Endothelial cell of umbilical vein (primary cell): ENCODE measurements around the gene GAS7. TPM values are rescaled to one million over a fixed set of nuclear protein-coding genes. Genes with fewer than 3 reads are reported as not detected.

Source experiments
- BruUV-seq: library from RNA; stranded (reverse); fragments of 400-500 nt; replicated peaks from 2 replicates; lab custom pipeline; 2021; lab: Mats Ljungman, UMichigan
- CTCF ChIA-PET: fragments of 300-600, 350-600 bp; sonication (Branson Sonifier 250); formaldehyde crosslinking; loops from one replicate; lab custom pipeline; 2021; ENCODE audit warnings: antibody characterized with exemption, inconsistent platforms; lab: Charles Lee
- POLR2A ChIA-PET: fragments of 300-600, 350-600 bp; sonication (Branson Sonifier 250); formaldehyde crosslinking; loops from one replicate; lab custom pipeline; 2021; ENCODE audit warnings: antibody characterized with exemption, inconsistent platforms; lab: Charles Lee
- DNase-seq: peaks from one replicate; pipeline ENCODE4 v3.0.0-alpha.2; 2011; ENCODE audit warnings: low read depth, low spot score
- FAIRE-seq: peaks from 2 replicates; lab custom pipeline; 2011; peaks lifted over from hg19 to GRCh38; lab: Jason Lieb, UNC
- H2AFZ ChIP-seq: 2 replicates; pipeline ENCODE4 v1.6.0; 2012; ENCODE audit warnings: low read depth, low read length, control low read depth, inconsistent platforms
- H3K27ac ChIP-seq: 2 replicates; pipeline ENCODE4 v1.5.1; 2011; ENCODE audit warnings: low read depth, mild to moderate bottlenecking, control low read depth, low read length, moderate library complexity; ENCODE audit not compliant: insufficient read depth
- H3K27me3 ChIP-seq, 2 experiments: 2 replicates each; pipeline versions ENCODE4 v1.6.0 to v1.6.1; 2011; ENCODE audit warnings: low read length in 2 of 2, mixed read lengths in 1 of 2; ENCODE audit not compliant: control insufficient read depth in 2 of 2, insufficient read depth in 2 of 2
- H3K36me3 ChIP-seq, 2 experiments: 2 replicates in 1 of 2; 3 replicates in 1 of 2; pipeline ENCODE4 v1.5.1; 2011; ENCODE audit warnings: low read length in 2 of 2, mild to moderate bottlenecking in 1 of 2, moderate library complexity in 1 of 2; ENCODE audit not compliant: control insufficient read depth in 2 of 2, insufficient read depth in 2 of 2; ENCODE audit errors: extremely low read depth in 1 of 2
- H3K4me1 ChIP-seq: 3 replicates; pipeline ENCODE4 v1.5.1; 2011; ENCODE audit warnings: mild to moderate bottlenecking, low read length; ENCODE audit not compliant: control insufficient read depth, insufficient read depth; ENCODE audit errors: extremely low read depth
- H3K4me2 ChIP-seq: 2 replicates; pipeline ENCODE4 v1.6.1; 2011; ENCODE audit warnings: low read length, control low read depth, mixed read lengths; ENCODE audit not compliant: insufficient read depth
- H3K4me3 ChIP-seq, 3 experiments: fragments of 200-600 bp in 1 of 3; sonication (generic), shearing (Covaris generic) in 1 of 3; replicated peaks in 1 of 3; 2 replicates each; pipeline ENCODE4 v1.5.1; 2011 to 2016; ENCODE audit warnings: control low read depth in 3 of 3, low read length in 3 of 3, mild to moderate bottlenecking in 2 of 3, inconsistent platforms in 1 of 3, low read depth in 1 of 3, moderate library complexity in 1 of 3; ENCODE audit not compliant: insufficient read depth in 1 of 3
- H3K79me2 ChIP-seq: 2 replicates; pipeline ENCODE4 v1.6.0; 2012; ENCODE audit warnings: low read length, inconsistent platforms; ENCODE audit not compliant: control insufficient read depth, insufficient read depth
- H3K9ac ChIP-seq: replicated peaks from 2 replicates; pipeline ENCODE3; 2011; ENCODE audit warnings: low read length, control low read depth; ENCODE audit not compliant: insufficient read depth; ENCODE audit errors: extremely low read depth
- H3K9me1 ChIP-seq: replicated peaks from 3 replicates; pipeline ENCODE4 v1.6.0; 2011; ENCODE audit warnings: mild to moderate bottlenecking, low read length; ENCODE audit not compliant: control insufficient read depth, insufficient read depth; ENCODE audit errors: extremely low read depth
- H3K9me3 ChIP-seq: replicated peaks from 2 replicates; pipeline ENCODE4 v1.5.1; 2012; ENCODE audit warnings: low read length, inconsistent platforms; ENCODE audit not compliant: control insufficient read depth, insufficient read depth
- H4K20me1 ChIP-seq: replicated peaks from 2 replicates; pipeline ENCODE3; 2011; ENCODE audit warnings: mild to moderate bottlenecking, low read length; ENCODE audit not compliant: control insufficient read depth, insufficient read depth; ENCODE audit errors: extremely low read depth
- CTCF ChIP-seq, 2 donors: IDR thresholded peaks; 1 replicate in 1 of 2; 2 replicates in 1 of 2; pipeline ENCODE4 v1.5.1; 2011; ENCODE audit warnings: low read length in 2 of 2, mild to moderate bottlenecking in 2 of 2, moderate library complexity in 2 of 2, control low read depth in 1 of 2, inconsistent platforms in 1 of 2, low read depth in 1 of 2; ENCODE audit not compliant: insufficient read depth in 1 of 2; ENCODE audit errors: extremely low read depth in 1 of 2
- EZH2 ChIP-seq: IDR thresholded peaks from 2 replicates; pipeline ENCODE4 v1.6.1; 2012; ENCODE audit warnings: borderline replicate concordance, low read depth, mild to moderate bottlenecking, moderate library complexity, low read length, inconsistent platforms; ENCODE audit not compliant: severe bottlenecking
- GATA2 ChIP-seq: IDR thresholded peaks from 2 replicates; pipeline ENCODE4 v1.7.0; 2011; ENCODE audit warnings: low read depth, mild to moderate bottlenecking, moderate library complexity, mixed read lengths, low read length; ENCODE audit not compliant: insufficient read length, insufficient read depth
- JUN ChIP-seq: IDR thresholded peaks from 2 replicates; pipeline ENCODE4 v1.6.1; 2011; ENCODE audit warnings: borderline replicate concordance, low read depth; ENCODE audit not compliant: insufficient read length, insufficient read depth
- MAX ChIP-seq: IDR thresholded peaks from 2 replicates; pipeline ENCODE4 v1.6.1; 2011; ENCODE audit not compliant: insufficient read depth, insufficient read length
- MYC ChIP-seq: IDR thresholded peaks from one replicate; pipeline ENCODE4 v1.6.1; 2011; ENCODE audit warnings: mild to moderate bottlenecking, low read depth, low read length
- POLR2AphosphoS5 ChIP-seq: IDR thresholded peaks from 2 replicates; pipeline ENCODE4 v1.6.1; 2012; ENCODE audit warnings: low read depth, mild to moderate bottlenecking, control low read depth, low read length, moderate library complexity; ENCODE audit not compliant: insufficient read depth
- dilution Hi-C: fragments of 300-500 bp; cut with MboI; formaldehyde crosslinking; loops from one replicate; pipeline ENCODE4 v1.15.0; 2019; ENCODE audit warnings: low sequenced_read_pairs; ENCODE audit not compliant: extremely low pct_ligation_motif_present
- intact Hi-C: fragments of 100-400 bp; cut with micrococcal nuclease; formaldehyde crosslinking; loops from one replicate; pipeline ENCODE4 v1.10.0; 2022
- polyA plus RNA-seq, 4 experiments: library from polyadenylated mRNA; depleted of rRNA in 3 of 4; stranded (reverse) in 3 of 4; unstranded in 1 of 4; fragments of >200 nt; gene quantifications; 2 replicates each; pipeline versions ENCODE4 v1.2.1 to v1.2.3, GENCODE V29; 2011 to 2012; ENCODE audit warnings: missing spikeins in 1 of 4
- total RNA-seq: library from RNA; stranded (reverse); gene quantifications from 2 replicates; pipeline ENCODE4 v1.2.3, GENCODE V29; 2021

The GAS7 gene
- total and polyA plus RNA-seq, 2 donors (not counting 3 experiments of a cell fraction or from before 2014, with no cell fraction given) = not detected

- no peak for FAIRE-seq
- no peaks in the 10 kb centered on the region for H3K79me2 ChIP-seq
- no peak for DNase-seq
- H3K27ac ChIP-seq = no peak overlapping the region
- H3K9me1 ChIP-seq = no peaks in the 10 kb centered on the region
- H3K4me1 ChIP-seq = no peaks in the 10 kb centered on the region
- no peak overlapping the region for H3K9ac ChIP-seq
- no peaks in the 10 kb centered on the region for H3K27me3 ChIP-seq
- intact Hi-C loops = no loop called here
- H4K20me1 ChIP-seq = no peaks in the 10 kb centered on the region
- no peak overlapping the region for H3K4me3 ChIP-seq
- TF ChIP-seq EZH2 (no peak), JUN (no peak), MYC (no peak), MAX (no peak), POLR2AphosphoS5 (no peak), GATA2 (no peak)
- no peaks in the 10 kb centered on the region for H3K36me3 ChIP-seq
- no TSS peak for BruUV-seq
- POLR2A ChIA-PET = no interaction called here
- dilution Hi-C loops = no loop called here
- H3K4me2 ChIP-seq = no peak overlapping the region
- no peaks in the 10 kb centered on the region for H3K9me3 ChIP-seq
- CTCF ChIA-PET = no interaction called here
- H2AFZ ChIP-seq = no peak overlapping the region
Observed at GRCh38 chr17:9977180-9977575, 221.2 kb downstream of the GAS7 start.

GRCh38 chr17:9976283-9977179 lies 221.9 kb downstream of the GAS7 start:
- no peak for DNase-seq
- intact Hi-C loops (no loop called here), dilution Hi-C loops (no loop called here)
- no peaks in the 10 kb centered on the region for H3K27me3 ChIP-seq
- H3K4me1 ChIP-seq = no peaks in the 10 kb centered on the region
- ChIA-PET CTCF (no interaction called here), POLR2A (no interaction called here)
- no peak for TF ChIP-seq CTCF (IDR thresholded peaks at IDR 0.05; ENCODE audit: extremely low read depth in 1 of 2, insufficient read depth in 1 of 2, low read depth in 1 of 2, low read length in 2 of 2)
- H3K9ac ChIP-seq = no peak overlapping the region
- BruUV-seq = no TSS peak
- no peak overlapping the region for H3K4me2 ChIP-seq
- no peak overlapping the region for H2AFZ ChIP-seq
- H3K9me3 ChIP-seq = no peaks in the 10 kb centered on the region
- H3K36me3 ChIP-seq = no peaks in the 10 kb centered on the region
- H3K9me1 ChIP-seq = no peaks in the 10 kb centered on the region
- no peaks in the 10 kb centered on the region for H4K20me1 ChIP-seq
- FAIRE-seq = no peak
- H3K79me2 ChIP-seq = no peaks in the 10 kb centered on the region
- no peak overlapping the region for H3K27ac ChIP-seq
- H3K4me3 ChIP-seq = no peak overlapping the region
